ENCODE data around the gene GJD2. TPM values are rescaled to one million over a fixed set of nuclear protein-coding genes. Genes with fewer than 3 reads are reported as not detected.

GJD2 gene
- polyA plus RNA-seq, 1 experiment, result not detected

DNA sequence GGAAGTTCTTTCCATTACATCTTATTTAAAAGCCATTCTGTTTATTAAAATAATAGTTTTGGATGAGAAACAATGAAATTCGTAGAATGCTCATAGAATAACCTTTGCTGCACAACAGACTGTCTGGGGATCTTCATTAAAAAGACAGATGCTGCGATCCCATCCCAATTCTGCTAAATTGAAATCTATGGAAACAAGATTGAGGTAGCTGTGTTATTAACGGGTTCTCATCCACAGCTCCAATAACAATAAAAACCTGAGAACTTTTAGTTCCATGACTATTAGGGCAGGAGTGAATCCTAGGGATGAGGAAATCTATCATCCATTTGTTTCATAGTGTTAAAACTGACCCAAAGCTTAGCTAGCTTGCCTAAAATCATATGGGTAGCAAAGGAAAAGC is 2.5 kb upstream of the GJD2 start:
- no peaks in the 10 kb centered on the region for H3K36me3 ChIP-seq (ENCODE audit: control insufficient read depth, insufficient read depth, low read length)
- POLR2A ChIA-PET, result no interaction called here
- no peak for DNase-seq (ENCODE audit: low read depth)
- H3K4me3 ChIP-seq (ENCODE audit: low read depth, low read length), result no peak overlapping the region
- TF ChIP-seq, protein P1, sequence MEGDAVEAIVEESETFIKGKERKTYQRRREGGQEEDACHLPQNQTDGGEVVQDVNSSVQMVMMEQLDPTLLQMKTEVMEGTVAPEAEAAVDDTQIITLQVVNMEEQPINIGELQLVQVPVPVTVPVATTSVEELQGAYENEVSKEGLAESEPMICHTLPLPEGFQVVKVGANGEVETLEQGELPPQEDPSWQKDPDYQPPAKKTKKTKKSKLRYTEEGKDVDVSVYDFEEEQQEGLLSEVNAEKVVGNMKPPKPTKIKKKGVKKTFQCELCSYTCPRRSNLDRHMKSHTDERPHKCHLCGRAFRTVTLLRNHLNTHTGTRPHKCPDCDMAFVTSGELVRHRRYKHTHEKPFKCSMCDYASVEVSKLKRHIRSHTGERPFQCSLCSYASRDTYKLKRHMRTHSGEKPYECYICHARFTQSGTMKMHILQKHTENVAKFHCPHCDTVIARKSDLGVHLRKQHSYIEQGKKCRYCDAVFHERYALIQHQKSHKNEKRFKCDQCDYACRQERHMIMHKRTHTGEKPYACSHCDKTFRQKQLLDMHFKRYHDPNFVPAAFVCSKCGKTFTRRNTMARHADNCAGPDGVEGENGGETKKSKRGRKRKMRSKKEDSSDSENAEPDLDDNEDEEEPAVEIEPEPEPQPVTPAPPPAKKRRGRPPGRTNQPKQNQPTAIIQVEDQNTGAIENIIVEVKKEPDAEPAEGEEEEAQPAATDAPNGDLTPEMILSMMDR (IDR thresholded peaks at IDR 0.05; ENCODE audit: insufficient read depth, low read depth, low read length), result no peak
- CTCF ChIA-PET, result no interaction called here
- peaks cover 24% of the 10 kb centered on the region for H3K27me3 ChIP-seq (ENCODE audit: control insufficient read depth, insufficient read depth, low read length)

DNA sequence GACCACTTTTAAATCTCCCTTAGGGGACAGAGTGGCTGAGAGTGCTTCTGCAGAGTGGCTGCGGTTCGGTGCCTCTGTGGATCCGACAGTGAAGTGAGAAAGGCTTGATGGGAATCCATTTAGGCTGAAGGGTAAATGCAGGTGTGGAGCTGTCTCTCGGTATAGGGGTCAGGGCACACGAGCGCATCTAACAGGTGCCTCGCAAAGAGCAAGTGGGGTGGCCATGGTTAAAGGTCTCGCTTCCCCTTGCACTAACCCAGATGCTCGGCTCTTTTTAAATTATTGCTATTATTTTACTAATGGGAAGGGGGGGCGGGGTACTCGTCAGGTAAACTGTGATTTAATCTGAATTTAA is 598 bp upstream of the GJD2 start:
- TF ChIP-seq, protein P1 (IDR thresholded peaks at IDR 0.05; ENCODE audit: insufficient read depth, low read depth, low read length), result no peak
- no peak for DNase-seq (ENCODE audit: low read depth)
- CTCF ChIA-PET, result no interaction called here
- Histone ChIP-seq H3K27me3 (ENCODE audit: control insufficient read depth, insufficient read depth, low read length) (peaks cover 24% of the 10 kb centered on the region), H3K4me3 (ENCODE audit: low read depth, low read length) (no peak overlapping the region), H3K36me3 (ENCODE audit: control insufficient read depth, insufficient read depth, low read length) (no peaks in the 10 kb centered on the region)
- POLR2A ChIA-PET, result no interaction called here

DNA sequence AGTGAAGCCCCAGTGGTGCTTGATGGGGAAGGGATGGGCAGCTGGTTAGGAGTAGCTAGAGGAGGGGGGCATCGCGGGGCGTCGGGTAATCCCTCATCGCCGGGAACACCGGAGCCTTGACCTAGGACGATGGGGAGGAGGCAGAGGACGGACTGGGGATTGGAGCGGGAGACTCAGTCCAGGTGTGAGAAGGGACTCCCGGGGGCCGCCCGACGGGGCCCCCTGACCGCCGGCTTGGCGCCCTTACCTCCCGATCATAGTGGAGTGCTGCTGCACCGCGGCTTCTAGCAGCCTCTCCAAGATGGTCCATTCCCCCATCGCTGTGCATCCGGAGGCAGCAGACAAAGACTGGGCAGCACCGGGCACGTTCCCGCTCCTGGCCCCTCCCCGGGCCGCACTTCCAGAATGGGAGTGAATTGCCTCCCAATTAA is 612 bp downstream of the GJD2 start:
- ChIA-PET POLR2A (no interaction called here), CTCF (no interaction called here)
- TF ChIP-seq, protein P1 (IDR thresholded peaks at IDR 0.05; ENCODE audit: insufficient read depth, low read depth, low read length), result no peak
- no peak for DNase-seq (ENCODE audit: low read depth)
- H3K36me3 ChIP-seq (ENCODE audit: control insufficient read depth, insufficient read depth, low read length), result no peaks in the 10 kb centered on the region
- no peak overlapping the region for H3K4me3 ChIP-seq (ENCODE audit: low read depth, low read length)
- peaks cover 22% of the 10 kb centered on the region for H3K27me3 ChIP-seq (ENCODE audit: control insufficient read depth, insufficient read depth, low read length)

DNA sequence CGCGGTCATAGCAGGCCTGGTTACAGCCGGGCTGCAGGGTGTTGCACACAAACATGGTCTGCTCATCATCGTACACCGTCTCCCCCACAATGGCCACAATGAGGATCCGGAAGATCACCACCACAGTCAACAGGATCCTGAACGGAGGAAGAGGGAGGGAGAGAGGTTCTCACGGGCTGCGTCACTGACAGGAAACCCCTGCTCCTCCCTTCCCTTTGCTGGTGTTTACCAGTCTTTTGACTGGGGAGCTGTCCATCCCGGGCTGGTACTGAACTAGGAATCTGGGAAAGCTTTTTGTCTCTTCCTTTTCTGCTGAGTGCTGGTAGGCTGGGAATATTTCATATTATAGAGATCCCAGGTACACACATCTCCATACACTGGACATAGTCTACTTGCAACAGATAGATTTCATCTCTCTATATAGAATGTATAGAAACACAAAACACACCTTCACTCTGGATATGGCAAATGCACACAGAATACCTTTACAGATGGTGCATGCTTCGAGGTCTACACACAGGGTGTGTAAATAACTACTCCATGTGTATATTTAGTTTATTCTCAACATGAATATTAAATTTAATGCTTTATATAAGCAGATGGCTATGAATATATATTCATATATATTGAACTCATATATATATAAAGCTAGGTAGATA is 1.4 kb downstream of the GJD2 start:
- no peak for DNase-seq (ENCODE audit: low read depth)
- TF ChIP-seq, protein P1 (IDR thresholded peaks at IDR 0.05; ENCODE audit: insufficient read depth, low read depth, low read length), result no peak
- CTCF ChIA-PET, result interaction anchor here (1.2 kb wide), 1 partner anchor 28 kb away, joined by 3 read pairs; no protein-coding TSS in a partner anchor
- Histone ChIP-seq H3K27me3 (ENCODE audit: control insufficient read depth, insufficient read depth, low read length) (peaks cover 22% of the 10 kb centered on the region), H3K36me3 (ENCODE audit: control insufficient read depth, insufficient read depth, low read length) (no peaks in the 10 kb centered on the region), H3K4me3 (ENCODE audit: low read depth, low read length) (no peak overlapping the region)
- POLR2A ChIA-PET, result no interaction called here

DNA sequence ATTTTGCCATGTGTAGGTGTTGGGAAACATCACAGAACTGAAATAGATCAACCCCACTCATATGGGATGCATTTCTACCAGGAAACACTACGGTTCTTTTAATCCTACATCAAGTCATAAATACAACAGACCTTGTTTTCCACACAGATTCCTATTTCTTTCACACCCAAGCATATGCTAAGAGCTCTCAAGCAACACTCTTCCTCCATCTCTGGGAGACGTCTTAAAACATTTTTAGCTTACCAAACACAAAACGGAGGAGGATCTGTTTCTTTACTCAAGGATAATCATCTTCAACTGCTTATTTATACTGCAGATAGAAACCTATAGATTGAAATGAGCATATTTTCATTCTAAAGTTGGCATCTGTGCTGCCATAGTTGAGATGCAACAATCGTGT is 5.1 kb downstream of the GJD2 start:
- DNase-seq (ENCODE audit: low read depth), result no peak
- Histone ChIP-seq H3K36me3 (ENCODE audit: control insufficient read depth, insufficient read depth, low read length) (no peaks in the 10 kb centered on the region), H3K4me3 (ENCODE audit: low read depth, low read length) (no peak overlapping the region), H3K27me3 (ENCODE audit: control insufficient read depth, insufficient read depth, low read length) (peaks cover 7% of the 10 kb centered on the region)
- CTCF ChIA-PET, result no interaction called here
- TF ChIP-seq, protein P1 (IDR thresholded peaks at IDR 0.05; ENCODE audit: insufficient read depth, low read depth, low read length), result no peak
- POLR2A ChIA-PET, result no interaction called here

Measured in BJ (cell line).